HG03571 (cell line): ENCODE results near the gene SPIRE2.
"Not testable (repeated sequence)": the region's sequence is repeated elsewhere in the genome, so short reads cannot be mapped to it uniquely, and the experiment has no call there.

Experiments
- ATAC-seq: cut with Tn5 transposase; IDR thresholded peaks from one replicate; pipeline ENCODE4 v1.9.1; 2021; ENCODE audit not compliant: unreplicated experiment

Gene SPIRE2

DNA sequence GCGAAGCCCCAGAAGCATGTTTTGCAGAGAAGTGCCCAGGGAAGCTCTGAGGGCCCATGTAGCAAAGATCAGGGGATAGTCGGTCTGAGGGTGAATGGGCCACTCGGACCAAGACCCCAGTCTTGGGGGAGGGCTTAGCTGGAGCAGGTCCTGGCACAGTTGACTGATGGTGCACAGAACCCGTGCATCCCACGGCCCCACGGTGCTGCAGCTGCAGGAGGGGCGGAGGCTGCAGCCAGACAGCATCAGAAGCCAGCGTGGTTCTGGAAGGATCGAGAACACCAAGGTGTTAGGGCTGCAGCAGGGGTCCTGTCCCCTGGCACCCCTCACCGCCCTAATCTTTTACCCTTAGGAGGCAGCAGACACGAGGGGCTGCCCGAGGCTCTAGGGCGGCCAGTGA lies 83.9 kb downstream of the SPIRE2 start:
- ATAC-seq, result no peak

DNA sequence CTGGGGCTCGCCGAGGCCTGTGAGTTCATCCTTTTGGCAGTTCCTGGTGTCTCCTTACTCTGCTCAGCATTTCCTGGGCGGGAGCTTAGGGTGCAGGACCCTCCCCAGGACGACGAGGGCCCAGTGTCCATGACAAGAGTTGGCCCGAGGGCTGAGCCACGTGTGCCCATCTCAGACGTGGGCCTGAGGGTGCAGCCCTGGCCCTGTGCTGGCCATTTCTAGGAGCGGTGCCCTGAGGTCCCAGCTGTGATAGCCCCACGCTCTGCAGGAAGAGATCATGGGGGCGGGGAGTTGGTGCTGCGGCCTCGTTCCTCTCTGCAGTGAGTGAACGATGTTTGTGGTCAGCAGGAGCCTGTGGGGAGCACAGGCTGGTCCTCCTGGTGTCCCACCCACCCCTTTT lies 84.4 kb downstream of the SPIRE2 start:
- ATAC-seq, result no peak

DNA sequence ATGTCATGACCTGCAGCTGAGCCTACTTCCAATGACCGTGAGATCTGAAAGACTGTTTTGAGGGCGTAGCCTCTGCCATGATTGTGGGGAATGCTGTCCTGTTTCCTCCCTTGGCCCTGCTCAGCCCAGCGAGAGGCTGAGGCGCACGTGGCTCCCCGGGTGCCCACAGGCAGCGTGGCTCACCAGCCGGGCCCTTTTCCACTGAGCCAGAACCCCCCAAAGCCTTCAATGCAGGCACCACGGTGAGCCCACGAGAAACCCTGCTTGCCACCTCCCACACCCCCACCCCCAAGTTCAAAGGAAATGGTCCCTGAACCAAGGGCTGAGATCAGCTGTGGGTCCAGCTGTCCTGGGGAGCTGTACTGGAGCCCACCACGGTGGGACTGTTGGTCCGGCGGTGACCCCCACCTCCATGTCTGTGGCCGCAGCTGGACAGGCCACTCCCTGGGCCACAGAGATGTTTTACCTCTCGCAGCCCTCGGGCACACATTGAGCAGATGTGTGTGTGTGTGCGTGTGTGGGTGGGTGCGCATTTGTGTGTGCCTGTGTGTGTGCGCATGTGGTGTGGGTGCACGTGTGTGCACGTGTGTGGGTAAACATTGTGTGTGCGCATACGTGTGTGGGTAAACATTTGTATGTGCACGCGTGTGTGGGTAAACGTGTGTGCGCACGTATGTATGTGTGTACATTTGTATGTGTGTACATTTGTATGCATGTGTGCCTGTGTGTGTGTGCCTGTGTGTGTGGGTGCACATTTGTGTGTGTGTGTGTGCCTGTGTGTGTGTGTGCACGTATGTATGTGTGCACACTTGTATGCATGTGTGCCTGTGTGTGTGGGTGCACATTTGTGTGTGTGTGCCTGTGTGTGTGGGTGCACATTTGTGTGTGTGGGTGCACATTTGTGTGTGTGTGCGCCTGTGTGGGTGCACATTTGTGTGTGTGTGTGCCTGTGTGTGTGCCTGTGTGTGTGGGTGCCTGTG lies 85.4 kb downstream of the SPIRE2 start:
- ATAC-seq, result no peak

DNA sequence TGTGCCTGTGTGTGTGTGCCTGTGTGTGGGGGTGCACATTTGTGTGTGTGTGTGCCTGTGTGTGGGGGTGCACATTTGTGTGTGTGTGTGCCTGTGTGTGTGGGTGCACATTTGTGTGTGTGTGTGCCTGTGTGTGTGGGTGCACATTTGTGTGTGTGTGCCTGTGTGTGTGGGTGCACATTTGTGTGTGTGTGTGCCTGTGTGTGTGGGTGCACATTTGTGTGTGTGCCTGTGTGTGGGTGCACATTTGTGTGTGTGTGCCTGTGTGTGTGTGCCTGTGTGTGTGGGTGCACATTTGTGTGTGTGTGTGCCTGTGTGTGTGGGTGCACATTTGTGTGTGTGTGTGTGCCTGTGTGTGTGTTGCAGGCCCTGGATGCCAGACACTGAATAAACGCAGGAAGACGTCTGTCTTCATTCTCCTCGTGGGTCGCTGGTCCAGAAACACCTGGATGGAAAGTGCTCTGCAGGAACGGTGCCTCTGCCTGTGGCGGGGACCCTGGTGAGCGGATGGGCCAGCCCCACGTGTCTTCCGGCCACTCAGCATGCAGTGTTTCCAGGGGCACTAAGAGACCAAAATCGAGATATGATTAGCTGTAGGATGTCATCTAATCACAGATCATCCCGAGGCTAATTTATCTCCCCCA lies 86.5 kb downstream of the SPIRE2 start:
- not testable (repeated sequence) for ATAC-seq

DNA sequence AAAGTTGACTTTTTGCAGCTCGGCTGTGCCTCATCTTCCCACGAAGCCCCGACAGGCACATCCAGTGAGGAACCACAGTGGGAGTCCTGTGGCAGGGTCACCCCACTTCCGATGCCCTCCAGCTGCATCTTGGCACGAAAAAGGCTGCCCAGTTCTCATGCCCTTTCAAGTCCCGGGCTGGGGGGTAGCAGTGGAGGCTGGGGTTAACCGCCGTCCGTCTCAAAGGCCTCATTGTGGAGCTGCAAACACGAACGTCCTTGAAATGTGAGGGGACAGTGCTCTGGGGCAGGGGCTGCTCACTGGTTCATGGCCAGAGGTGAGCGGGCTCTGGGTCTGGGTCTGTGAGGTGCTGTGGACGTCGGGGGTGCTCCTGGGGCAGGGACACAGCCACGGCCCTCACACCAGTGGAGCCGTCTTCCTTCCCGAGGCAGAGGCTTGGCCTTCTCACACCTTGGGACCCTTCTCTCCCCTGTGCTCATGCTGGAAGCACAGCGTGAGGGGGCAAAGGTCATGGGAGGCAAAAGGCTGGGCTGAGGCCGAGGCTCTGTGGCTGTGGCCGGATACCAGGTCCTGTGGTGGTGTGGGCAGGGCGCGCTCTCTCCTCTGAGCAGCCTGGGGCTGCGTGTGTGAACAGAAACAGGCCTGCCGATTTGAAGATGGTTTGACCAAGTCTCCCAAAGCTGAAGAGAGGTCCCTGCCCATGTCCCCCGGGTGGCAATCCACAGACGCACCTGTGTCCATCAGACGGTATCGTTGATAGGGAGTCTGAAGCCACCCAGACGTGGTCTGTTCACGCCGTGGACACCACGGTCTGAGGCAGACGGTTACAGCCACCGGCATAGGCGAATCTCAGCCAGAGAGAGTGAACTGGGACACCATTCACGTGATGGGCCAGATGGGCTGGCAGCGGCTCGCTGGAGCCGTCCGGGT lies 87.3 kb downstream of the SPIRE2 start:
- ATAC-seq, result no peak

DNA sequence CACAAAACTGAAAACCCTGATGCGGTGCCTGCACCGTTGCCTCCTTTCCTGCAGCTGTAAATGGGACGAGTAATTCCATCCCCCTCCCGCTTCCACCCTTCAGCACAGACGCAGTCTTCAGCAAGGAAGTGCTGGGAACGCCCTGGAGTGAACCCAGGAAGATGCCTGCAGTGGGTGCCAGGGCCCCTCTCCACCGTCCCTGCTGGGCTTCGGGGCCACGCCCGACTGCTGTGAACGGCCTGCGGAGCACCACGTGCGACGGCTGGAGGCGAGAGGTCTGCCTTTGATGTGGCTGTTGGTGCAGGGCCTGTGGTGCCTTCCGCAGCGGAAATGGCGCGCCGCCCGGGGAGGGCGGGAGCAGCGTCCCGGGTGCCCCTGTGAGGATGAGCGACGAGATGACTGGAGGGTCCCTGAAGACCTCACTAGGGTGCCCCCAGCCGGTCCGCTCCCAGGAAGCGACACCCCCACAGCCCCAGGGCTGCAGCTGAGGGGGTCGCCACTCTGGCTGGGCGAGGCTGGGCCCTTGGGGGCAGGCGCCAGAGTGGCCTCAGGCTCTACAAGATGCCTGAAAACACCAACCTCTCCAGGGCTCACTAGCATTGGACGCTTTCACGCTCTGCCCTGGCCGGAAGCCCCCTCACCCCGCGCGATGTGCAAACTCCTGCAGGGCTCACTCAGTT lies 89.6 kb downstream of the SPIRE2 start:
- peak; percentile 72 for ATAC-seq

DNA sequence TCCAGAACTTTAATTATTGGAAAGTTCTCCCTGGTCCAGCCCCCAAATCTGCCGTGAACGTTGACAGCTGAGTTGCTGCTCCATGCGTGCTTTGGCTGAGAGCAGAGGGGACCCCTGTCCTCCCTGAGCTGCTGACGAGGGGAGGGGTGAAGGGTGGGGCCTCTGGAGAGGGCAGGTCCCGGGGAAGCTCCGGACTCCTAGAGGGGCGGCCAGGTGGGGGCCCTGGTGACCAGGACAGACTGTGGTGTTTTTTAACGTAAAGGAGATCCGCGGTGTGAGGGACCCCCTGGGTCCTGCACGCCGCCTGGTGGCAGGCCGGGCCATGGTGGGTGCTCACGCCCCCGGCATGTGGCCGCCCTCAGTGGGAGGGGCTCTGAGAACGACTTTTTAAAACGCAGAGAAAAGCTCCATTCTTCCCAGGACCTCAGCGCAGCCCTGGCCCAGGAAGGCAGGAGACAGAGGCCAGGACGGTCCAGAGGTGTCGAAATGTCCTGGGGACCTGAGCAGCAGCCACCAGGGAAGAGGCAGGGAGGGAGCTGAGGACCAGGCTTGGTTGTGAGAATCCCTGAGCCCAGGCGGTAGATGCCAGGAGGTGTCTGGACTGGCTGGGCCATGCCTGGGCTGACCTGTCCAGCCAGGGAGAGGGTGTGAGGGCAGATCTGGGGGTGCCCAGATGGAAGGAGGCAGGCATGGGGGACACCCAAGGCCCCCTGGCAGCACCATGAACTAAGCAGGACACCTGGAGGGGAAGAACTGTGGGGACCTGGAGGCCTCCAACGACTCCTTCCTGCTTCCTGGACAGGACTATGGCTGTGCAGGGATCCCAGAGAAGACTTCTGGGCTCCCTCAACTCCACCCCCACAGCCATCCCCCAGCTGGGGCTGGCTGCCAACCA lies 90.4 kb downstream of the SPIRE2 start, which contains the start of gene MC1R:
Gene MC1R (plus strand): TSS at position 410 of the 895 bp plus-strand sequence. CDS start 397 bp downstream, at position 807.
- no peak for ATAC-seq

DNA sequence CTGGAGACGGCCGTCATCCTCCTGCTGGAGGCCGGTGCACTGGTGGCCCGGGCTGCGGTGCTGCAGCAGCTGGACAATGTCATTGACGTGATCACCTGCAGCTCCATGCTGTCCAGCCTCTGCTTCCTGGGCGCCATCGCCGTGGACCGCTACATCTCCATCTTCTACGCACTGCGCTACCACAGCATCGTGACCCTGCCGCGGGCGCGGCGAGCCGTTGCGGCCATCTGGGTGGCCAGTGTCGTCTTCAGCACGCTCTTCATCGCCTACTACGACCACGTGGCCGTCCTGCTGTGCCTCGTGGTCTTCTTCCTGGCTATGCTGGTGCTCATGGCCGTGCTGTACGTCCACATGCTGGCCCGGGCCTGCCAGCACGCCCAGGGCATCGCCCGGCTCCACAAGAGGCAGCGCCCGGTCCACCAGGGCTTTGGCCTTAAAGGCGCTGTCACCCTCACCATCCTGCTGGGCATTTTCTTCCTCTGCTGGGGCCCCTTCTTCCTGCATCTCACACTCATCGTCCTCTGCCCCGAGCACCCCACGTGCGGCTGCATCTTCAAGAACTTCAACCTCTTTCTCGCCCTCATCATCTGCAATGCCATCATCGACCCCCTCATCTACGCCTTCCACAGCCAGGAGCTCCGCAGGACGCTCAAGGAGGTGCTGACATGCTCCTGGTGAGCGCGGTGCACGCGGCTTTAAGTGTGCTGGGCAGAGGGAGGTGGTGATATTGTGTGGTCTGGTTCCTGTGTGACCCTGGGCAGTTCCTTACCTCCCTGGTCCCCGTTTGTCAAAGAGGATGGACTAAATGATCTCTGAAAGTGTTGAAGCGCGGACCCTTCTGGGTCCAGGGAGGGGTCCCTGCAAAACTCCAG lies 91.5 kb downstream of the SPIRE2 start:
- ATAC-seq, result no peak

DNA sequence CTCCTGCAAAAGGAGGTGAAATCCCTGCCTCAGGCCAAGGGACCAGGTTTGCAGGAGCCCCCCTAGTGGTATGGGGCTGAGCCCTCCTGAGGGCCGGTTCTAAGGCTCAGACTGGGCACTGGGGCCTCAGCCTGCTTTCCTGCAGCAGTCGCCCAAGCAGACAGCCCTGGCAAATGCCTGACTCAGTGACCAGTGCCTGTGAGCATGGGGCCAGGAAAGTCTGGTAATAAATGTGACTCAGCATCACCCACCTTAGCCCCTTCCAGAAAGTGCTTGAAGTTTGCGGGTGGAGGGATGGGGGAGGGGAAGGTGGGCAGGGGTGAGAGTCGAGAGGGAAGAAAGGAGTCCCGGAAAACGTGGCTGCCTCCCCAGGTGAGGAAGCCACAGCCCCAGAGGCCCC lies 92.4 kb downstream of the SPIRE2 start:
- ATAC-seq, result no peak
